Lower lobe of right lung (tissue), 2 donors: Measurements from ENCODE around the gene SLC25A45. TPM values are rescaled to one million over a fixed set of nuclear protein-coding genes. Genes with fewer than 3 reads are reported as not detected.
A peak's percentile ranks its signal among the peaks of the same experiment; 100 is the strongest.

Source experiments
- ATAC-seq, 2 donors: fragments of 200-7000 bp; cut with Tn5 transposase; one replicate each; pipeline ENCODE4 v1.9.1; 2020 to 2022; ENCODE audit warnings: mild to moderate bottlenecking in 2 of 2, moderate library complexity in 2 of 2
- DNase-seq: peaks from one replicate; pipeline ENCODE4 v3.0.0-alpha.2; 2020
- H3K27ac ChIP-seq: fragments of 200-600 bp; one replicate; pipeline ENCODE4 v1.8.0; 2022
- H3K27me3 ChIP-seq: fragments of 200-600 bp; one replicate; pipeline ENCODE4 v1.8.0; 2022; ENCODE audit warnings: low read depth
- H3K36me3 ChIP-seq: fragments of 200-600 bp; one replicate; pipeline ENCODE4 v1.8.0; 2022; ENCODE audit warnings: mild to moderate bottlenecking
- H3K4me1 ChIP-seq: fragments of 200-600 bp; one replicate; pipeline ENCODE4 v1.8.0; 2022
- H3K4me3 ChIP-seq: fragments of 200-600 bp; one replicate; pipeline ENCODE4 v1.8.0; 2022; ENCODE audit warnings: mild to moderate bottlenecking
- H3K9me3 ChIP-seq: fragments of 200-600 bp; one replicate; pipeline ENCODE4 v1.8.0; 2022
- intact Hi-C: fragments of 100-400 bp; cut with DNase I; formaldehyde crosslinking; loops from one replicate; pipeline ENCODE4 v1.11.0; 2022
- total RNA-seq: library from RNA; stranded (reverse); fragmentation: NEBNext Ultra II Directional; extraction: Animal tissue kit (Norgen Biotek cat#: 25700); gene quantifications from one replicate; pipeline ENCODE4 v1.2.1, GENCODE V29; 2021
- TF ChIP-seq, protein P1 (sequence below): fragments of 200-600 bp; IDR thresholded peaks from one replicate; pipeline ENCODE4 v1.8.0; 2022; ENCODE audit warnings: antibody characterized with exemption, mild to moderate bottlenecking
- donor health status: DM: no; HTN: yes; CAD: no; lungs with severe emphysema.

Gene SLC25A45
- total RNA-seq, 1 donor from 2014 or later, result 13.0 TPM

DNA sequence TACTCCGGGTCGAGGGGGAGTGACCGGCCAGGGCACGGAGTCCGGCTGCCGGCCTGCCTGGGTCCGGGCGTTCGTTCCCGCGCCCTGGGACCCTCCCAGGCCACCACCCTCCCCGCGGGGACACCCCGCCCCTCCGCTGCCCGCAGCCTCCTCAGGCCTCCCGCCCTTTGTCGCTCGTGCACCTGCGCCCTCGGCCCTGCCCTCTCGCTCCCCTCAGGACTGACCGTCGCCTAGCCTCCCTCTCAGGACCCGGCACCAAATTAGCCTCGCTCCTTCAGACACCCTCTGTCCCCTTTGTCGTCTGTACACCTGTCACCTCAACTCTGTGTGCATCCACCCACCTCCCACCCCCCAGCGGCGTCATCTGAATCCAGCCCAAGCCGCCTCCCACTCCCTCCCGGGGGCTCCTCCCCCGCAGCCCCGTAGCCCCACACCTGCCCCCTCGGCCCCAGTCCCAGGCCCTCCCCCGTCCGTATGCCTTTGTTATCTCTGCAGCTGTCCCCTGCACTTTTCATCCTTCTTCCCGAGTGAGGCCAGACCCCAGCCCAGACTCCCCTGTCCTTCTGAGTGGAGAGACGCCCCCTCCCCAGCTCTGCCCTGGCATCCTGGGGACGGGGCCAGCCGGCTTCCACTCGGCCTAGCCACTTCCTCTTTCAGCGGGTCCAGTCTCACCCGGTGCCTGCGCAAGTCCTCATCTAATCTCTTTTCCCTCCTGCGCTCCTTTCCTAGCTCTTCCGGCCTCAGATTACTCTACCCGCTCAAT lies 27.3 kb downstream of the SLC25A45 start:
- peak overlapping the region; percentile 18 for H3K27ac ChIP-seq
- ATAC-seq, result peak; percentile 37 to 50

DNA sequence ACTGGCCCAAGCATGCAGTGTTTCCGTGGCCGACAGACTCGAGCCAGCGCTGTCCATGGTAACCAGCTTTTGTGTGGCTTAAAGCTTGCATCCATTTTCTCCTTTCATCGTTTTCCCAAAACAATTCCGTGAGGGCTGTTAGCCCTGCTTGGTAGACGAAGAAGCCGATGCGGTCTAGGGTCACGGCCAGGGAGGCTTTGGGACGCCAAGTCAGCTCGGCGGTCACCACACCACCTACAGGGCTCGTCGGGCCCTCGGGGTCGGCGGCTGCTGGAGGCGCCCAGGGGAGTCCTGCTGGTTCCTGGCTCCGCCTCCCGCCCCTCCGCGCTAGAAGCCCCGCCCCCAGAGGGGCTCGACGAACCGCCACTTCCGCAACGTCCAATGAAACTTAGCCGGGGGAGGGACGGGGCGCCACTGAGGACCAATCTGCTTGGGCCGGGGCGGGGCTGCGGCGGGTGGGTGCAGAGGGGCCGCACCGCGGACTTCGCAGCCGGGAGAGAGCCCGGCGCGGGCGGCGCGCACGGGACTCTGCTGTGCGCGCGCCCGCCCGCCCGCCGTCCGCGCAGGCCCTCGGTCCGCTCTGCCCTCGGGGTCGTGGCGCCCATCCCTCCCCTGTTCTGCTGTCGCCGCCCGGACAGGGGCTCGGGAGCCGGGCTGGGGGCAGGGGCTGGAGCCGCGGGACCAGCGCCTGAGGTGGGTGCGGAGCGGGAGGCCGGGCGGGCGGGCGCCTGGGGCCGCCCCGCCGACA lies 28.0 kb downstream of the SLC25A45 start, which contains the start of gene TIGD3:
TIGD3 (plus strand) TSS at position 487 of the 748 bp plus-strand sequence. CDS start 1,058 bp downstream, outside the sequence.
- peak; percentile 97 for DNase-seq
- peaks cover 13% of the 10 kb centered on the region for H3K27me3 ChIP-seq
- H3K36me3 ChIP-seq, result peaks cover 34% of the 10 kb centered on the region
- TF ChIP-seq, protein P1, sequence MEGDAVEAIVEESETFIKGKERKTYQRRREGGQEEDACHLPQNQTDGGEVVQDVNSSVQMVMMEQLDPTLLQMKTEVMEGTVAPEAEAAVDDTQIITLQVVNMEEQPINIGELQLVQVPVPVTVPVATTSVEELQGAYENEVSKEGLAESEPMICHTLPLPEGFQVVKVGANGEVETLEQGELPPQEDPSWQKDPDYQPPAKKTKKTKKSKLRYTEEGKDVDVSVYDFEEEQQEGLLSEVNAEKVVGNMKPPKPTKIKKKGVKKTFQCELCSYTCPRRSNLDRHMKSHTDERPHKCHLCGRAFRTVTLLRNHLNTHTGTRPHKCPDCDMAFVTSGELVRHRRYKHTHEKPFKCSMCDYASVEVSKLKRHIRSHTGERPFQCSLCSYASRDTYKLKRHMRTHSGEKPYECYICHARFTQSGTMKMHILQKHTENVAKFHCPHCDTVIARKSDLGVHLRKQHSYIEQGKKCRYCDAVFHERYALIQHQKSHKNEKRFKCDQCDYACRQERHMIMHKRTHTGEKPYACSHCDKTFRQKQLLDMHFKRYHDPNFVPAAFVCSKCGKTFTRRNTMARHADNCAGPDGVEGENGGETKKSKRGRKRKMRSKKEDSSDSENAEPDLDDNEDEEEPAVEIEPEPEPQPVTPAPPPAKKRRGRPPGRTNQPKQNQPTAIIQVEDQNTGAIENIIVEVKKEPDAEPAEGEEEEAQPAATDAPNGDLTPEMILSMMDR, result no peak
- intact Hi-C loops, result no loop called here
- H3K4me1 ChIP-seq, result peaks cover 22% of the 10 kb centered on the region
- peak within 1 kb of the TSS; percentile 73 for H3K4me3 ChIP-seq
- no peaks in the 10 kb centered on the region for H3K9me3 ChIP-seq
- peak; percentile 96 to 97 for ATAC-seq
- H3K27ac ChIP-seq, result peak within 1 kb of the TSS; percentile 22

More for the DNA sequence above, 27.3 kb downstream of the SLC25A45 start:
- Histone ChIP-seq H3K27me3 (peaks cover 13% of the 10 kb centered on the region), H3K36me3 (peaks cover 26% of the 10 kb centered on the region), H3K4me1 (peaks cover 22% of the 10 kb centered on the region), H3K4me3 (peak overlapping the region; percentile 73), H3K9me3 (no peaks in the 10 kb centered on the region)
- peak; percentile 68 for DNase-seq
- intact Hi-C loops, result no loop called here
- TF ChIP-seq, protein P1, result no peak

DNA sequence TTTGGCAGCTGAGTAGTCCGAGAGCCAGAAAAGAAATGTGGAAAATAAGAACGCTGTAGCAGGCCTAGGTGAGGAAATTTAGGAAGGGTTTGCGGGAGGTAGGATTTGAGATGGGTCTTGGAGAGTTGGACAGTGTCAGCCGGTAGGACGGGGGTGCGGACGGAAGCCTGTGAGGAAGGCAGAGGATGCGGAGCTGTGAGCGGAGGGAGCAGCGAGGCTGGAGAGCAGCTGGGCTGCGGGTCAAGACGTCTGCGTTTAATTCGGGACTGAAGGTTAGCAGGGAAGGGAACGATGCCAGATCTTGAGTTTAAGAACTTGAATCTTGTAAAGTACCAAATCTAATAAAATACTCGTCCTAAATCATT lies 28.6 kb downstream of the SLC25A45 start:
- H3K27me3 ChIP-seq, result peaks cover 13% of the 10 kb centered on the region
- H3K4me1 ChIP-seq, result peaks cover 22% of the 10 kb centered on the region
- H3K27ac ChIP-seq, result peak overlapping the region; percentile 22
- peak overlapping the region; percentile 73 for H3K4me3 ChIP-seq
- DNase-seq (no peak), ATAC-seq (peak in 1 of 2 donors; percentile 1)
- TF ChIP-seq, protein P1, result no peak
- H3K36me3 ChIP-seq, result peaks cover 40% of the 10 kb centered on the region
- intact Hi-C loops, result no loop called here
- no peaks in the 10 kb centered on the region for H3K9me3 ChIP-seq

- DNase-seq (no peak), ATAC-seq (no peak)
- Histone ChIP-seq H3K27me3 (peaks cover 13% of the 10 kb centered on the region), H3K27ac (no peak overlapping the region), H3K4me1 (peaks cover 22% of the 10 kb centered on the region), H3K4me3 (no peak overlapping the region), H3K36me3 (peaks cover 45% of the 10 kb centered on the region), H3K9me3 (no peaks in the 10 kb centered on the region)
- intact Hi-C loops, result no loop called here
- TF ChIP-seq, protein P1, result no peak
These were observed 29.1 kb downstream of the SLC25A45 start for GRCh38 chr11:65353376-65353775.

DNA sequence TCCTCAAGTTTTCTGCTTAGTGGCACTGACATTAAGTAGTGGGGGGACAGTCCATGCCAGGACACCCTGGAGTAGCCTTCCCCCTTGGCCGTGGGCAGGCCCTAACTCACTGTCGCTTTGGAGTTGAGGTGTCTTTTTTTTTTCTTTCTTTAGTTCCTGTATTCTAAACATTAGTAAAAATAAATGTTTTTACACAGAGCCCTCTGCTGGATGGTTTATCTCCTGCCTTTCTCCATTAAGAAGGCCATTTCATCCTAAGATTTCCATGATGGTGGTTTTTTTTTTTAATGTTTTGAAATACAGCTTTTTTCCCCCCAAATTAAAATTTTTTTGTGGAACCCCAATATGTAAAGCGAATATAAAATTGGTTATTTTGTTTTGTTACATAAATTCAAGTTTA lies 29.7 kb downstream of the SLC25A45 start:
- ATAC-seq, result no peak
- Histone ChIP-seq H3K9me3 (no peaks in the 10 kb centered on the region), H3K4me1 (peaks cover 22% of the 10 kb centered on the region), H3K27me3 (peaks cover 13% of the 10 kb centered on the region), H3K36me3 (peaks cover 51% of the 10 kb centered on the region), H3K4me3 (no peak overlapping the region), H3K27ac (no peak overlapping the region)
- intact Hi-C loops, result no loop called here
- TF ChIP-seq, protein P1, result no peak
- DNase-seq, result no peak
